Stimulated activated CD4-positive, alpha-beta T cell treated with anti-CD3 and anti-CD28 coated beads, Interleukin-1b, Interleukin-23, amount 100 ng/mL, for 4 hours (primary cell): ENCODE measurements around the gene GNAI3.

Experiments used
- DNase-seq, 2 donors: peaks; one replicate each; pipeline ENCODE4 v3.0.0-alpha.2; 2020; ENCODE audit warnings: low read depth in 2 of 2

Gene GNAI3

DNA sequence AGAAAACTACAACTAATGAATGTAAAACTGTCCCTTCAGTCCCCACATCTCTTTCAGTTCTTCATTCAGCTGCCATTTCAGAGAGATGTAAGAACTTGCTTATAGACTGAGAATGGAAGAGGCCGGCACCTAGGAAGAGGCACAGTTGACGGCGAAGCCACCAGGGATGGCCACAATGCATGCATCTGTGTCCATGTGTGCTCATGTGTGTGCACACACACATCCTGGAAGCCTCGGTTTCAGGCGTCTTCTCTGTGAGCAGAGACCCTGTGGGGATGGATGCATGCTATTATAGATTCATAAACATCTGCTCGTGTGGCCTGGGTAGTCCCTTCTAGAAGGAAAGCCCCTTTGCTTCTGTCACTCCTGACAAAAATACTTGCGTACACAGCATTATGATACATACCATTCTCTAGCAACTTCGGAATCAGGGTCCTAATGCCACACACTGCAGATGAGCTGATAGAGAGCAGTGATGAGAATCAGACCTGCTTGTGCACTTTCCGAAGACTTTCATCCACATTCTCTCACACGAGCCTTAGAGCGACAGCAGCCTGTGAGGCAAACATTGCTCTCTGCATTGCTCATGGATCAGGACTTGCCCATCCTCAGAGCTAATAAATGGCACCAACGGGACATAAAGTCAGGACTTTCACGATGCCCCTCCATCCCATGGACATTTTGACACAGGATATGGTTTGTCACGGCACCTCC, 21.2 kb upstream of the GNAI3 start:
- DNase-seq, result no peak

GRCh38 chr1:109527846-109528695, 20.3 kb upstream of the GNAI3 start:
- no peak for DNase-seq

- DNase-seq, result no peak
Measured at GRCh38 chr1:109528712-109529111, 19.7 kb upstream of the GNAI3 start.

GRCh38 chr1:109529881-109530456, 18.4 kb upstream of the GNAI3 start:
- DNase-seq, result no peak

GRCh38 chr1:109530457-109531087, 17.8 kb upstream of the GNAI3 start:
- DNase-seq, result no peak

DNA sequence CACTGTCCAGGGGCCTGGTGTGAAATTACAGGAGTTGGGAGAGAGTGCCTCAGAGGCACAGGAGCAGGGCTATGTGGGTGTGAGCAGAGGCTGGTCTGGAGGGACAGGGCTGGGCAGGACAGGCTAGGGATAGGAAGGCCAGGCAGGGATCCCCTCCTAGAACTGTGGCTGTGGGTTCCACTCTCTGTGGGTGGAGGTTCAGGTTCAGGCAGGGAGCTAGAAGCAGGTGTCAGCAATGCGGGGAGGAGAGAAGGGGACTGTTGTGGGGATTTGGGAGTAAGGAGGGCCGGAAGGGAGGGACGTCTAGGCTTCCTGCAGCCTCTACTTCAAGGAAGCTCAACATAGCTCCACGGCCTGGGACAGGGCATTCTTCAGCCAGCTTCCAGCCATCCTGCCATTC, 17.0 kb upstream of the GNAI3 start:
- DNase-seq, result no peak

DNA sequence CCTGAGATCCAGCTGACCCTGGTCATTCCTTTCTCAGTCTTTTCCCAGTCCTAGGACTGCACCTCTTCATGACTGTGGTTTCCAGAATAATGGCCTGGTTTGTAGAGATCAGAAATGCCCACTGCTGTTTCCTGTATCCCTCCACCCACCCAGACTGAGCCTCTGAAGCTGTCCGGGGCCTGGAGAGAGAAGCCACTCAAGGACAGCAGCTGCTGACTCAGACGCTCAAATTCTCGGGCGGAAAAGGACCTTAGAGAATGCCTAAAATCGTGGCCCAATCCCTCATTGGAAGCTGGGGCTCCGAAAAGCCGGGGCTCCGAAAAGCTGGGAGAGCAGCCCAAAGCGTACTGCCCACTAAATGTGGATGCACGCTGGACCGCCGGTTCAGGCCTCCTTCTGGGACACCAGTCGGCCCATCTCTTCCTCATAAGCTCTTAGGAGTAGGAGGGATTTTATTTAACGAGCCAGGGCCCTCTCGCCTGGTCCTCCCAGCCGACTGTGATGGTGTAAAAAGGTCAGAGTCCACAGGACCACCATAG, 16.5 kb upstream of the GNAI3 start:
- no peak for DNase-seq

DNA sequence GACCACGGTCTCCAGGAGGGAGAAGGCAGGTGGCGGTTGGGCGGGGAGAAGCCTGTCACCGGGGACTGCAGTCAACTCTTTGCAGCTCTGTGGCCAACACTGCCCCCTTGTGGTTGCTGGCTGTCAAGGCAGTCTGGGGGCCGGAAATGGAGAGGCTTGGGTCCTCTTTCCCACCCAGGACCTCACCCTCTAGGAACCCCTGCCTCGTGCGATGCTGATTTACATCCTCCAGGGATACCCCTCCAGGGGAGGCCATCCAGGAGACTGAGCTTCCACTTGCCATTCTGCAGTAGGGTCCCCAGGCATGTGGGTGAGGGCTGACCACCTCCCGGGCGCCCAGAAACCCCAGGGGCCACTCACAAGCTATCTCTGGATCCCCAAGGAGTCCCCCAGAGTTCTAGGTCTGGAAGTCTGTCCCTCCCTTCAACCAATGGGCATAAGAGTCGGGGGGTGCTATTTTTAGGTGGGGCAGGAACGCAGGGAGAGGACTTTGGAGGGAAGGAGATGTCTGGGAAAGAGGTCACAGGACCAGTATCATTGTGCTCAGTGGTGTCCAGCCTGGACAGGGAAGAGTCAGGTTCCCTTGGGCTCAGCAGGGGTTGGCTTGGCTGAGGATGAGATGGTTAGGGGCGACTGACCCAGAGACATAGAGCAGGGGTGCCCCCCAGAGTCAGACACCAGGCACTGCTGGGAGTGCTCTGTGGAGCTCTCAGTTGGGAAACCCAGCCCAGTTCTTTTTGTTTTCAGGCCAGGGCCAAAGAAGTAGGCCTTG, 15.9 kb upstream of the GNAI3 start:
- peak; percentile 87 to 91 for DNase-seq

DNA sequence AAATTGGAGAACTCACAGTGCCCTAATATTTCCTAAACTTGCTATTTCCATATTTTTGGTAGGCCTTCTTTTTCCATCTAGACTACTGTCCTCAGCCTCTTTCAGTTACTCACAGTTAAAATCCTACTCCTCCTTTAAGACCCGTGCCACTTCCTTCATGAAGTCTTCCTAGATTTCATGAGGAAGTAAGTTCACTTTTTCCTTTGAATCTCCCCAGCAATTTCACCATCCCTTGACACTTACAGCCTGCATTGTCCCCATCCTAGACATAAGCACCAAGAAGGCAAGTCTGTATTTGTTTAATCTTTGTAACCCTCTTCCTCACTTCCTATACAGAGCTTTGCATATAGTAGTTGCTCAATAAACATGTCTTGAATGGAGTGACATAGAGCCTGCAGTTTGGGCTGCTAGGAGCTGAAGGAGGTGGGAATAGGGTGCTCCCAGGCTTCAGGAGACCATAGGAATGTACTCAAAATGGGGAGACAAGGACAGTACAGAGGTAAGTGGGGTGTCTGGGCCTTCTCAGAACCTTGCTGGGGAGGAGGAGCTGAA, 14.0 kb upstream of the GNAI3 start:
- no peak for DNase-seq

GRCh38 chr1:109535481-109535880, 12.9 kb upstream of the GNAI3 start:
- DNase-seq, result no peak

DNA sequence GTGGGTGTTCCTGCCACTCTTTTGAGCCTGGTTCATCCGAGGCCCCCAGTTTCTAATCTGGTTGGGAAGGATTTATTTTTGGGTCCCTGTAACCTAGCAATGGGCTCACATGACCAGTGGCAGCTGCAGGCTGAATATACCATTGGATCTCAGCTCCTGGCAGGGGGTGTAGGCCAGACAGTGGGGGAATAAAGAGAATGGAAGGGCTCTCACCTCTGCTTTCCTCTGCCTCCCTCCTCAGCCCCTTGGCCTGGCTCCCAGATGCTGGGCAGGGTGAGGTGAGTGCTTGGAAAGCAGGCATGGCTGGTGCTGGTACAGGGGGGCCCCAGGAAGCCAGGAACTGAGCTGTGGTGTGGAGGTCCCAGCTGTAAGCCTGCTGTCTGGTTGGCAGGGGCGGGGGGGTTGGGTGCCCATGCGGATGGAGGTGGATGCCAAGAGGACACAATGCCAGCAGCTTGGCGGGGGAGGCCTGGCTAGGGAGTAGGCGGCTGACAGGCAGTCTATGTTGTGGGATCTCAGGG, 12.4 kb upstream of the GNAI3 start:
- no peak for DNase-seq

GRCh38 chr1:109537450-109538178, 10.8 kb upstream of the GNAI3 start:
- no peak for DNase-seq

DNA sequence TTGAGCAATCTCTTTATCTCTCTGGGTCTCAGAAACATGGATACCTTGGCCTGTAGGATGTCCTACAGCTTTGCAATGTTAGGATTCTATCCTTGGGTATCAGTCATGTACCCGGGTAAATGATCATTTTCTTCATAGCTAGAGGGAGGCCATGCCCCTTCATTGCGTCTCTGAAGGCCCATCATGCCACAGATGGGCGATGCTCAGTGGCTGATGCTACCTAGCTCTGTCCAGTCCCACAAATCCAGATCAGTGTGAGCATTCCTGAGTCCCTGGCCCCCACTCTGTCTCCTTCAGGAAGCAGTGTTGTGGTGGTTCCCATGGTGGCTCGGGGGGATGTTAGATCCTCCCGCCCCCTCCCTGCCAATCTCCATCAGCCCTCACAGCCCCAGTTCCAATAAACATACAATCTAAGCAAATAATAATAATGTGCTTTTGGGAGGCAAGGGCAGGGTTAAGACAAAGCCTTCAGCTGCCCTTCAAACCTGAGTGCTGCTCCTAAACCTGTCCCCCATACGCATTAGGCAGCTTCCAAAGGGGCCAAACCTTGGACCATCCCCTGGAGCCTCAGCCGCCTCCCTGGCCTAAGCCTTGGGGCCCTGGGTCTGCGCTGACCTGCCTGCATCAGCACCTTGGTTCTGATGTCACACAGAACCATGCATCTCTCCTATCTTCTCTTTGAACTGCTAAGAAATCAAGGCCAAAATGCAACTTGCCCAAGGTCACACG, 9.4 kb upstream of the GNAI3 start:
- DNase-seq, result no peak

- DNase-seq, result no peak
Measured at GRCh38 chr1:109539676-109540075, 8.7 kb upstream of the GNAI3 start, which contains the start of gene GPR61. Gene GPR61 (plus strand): TSS chr1:109539872. CDS start chr1:109543023, 3,151 bp downstream.

GRCh38 chr1:109541102-109541501, 7.3 kb upstream of the GNAI3 start:
- no peak for DNase-seq

DNA sequence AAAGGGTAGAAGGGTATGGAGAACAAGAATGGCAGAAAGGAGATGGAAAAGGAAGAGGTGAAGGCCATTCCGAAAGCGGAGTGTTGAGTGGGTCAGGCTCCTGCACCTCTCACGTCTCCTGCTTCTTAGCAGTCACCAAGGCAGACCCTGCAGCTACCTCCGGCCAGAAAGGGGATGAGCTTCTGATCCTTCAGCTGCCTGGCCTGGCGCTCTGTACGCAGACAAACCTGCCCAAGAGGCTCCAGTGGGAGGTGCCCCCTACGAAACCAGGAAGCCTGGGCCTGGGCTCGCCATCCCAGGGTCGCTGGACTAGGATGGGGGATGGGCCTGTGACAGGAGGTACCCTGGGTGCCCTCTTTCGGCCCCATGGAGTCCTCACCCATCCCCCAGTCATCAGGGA, 5.8 kb upstream of the GNAI3 start:
- DNase-seq, result no peak

GRCh38 chr1:109543283-109543987, 5.0 kb upstream of the GNAI3 start:
- no peak for DNase-seq

DNA sequence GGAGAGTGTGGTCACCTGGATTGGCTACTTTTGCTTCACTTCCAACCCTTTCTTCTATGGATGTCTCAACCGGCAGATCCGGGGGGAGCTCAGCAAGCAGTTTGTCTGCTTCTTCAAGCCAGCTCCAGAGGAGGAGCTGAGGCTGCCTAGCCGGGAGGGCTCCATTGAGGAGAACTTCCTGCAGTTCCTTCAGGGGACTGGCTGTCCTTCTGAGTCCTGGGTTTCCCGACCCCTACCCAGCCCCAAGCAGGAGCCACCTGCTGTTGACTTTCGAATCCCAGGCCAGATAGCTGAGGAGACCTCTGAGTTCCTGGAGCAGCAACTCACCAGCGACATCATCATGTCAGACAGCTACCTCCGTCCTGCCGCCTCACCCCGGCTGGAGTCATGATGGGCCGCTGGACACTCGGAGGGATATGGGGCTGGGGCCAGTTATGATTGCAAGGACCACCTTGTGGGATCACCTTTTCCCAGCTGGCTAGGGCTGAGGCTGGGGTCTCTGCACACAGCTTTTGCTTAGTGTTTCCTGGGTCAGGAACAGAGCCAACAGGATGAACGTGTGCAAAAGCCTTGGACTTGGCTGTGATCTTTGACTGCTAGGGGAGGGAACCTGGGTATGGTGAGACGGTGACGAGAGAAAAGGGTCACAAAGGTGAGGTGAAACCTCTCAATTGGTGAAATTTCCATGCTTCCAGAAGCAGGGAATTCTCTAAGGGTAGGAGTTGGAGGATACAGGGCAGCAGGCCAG, 4.3 kb upstream of the GNAI3 start:
- no peak for DNase-seq
